ENCODE measurements around the gene ADCY1.

ADCY1 gene

DNA sequence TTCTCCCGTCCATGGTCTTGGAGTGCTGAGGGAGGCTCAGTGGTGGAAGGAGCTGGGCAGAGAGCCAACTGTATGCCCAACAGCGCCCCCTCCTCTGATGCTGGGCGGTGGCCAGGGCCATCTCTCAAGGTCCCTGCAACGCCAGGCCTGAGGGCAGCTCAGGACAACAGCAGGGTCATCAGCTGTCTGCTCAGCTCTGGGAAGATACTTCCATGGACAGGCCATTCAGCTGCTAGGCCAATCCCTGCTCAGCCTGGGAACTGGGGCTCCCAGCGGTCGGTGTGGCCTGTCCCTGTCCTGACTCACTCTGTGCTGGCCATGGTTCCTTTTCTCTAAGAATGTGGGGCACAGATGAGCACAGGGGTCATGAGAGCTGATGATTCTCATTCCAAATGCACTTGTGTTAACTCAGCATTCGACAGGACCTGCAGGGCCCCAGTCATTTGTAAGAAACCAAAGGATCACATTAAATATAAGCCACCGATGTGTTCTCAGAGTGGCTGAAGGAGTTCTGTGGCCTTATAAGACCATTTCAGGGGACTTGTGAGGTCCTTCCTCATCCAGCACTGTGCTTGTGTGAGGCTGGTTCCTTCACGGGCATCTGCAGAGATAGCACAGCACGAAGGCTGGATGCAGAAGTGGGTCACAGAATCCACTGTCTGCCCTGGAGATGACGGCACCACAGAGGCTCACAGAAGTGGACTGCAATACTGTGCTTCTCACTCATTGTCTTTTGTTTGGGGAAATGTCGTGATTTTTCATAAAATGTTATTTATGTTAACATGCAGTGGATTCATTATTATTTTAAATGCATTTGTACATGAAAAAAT is 73.0 kb downstream of the ADCY1 start:
- H3K4me3 ChIP-seq (replicated peaks; ENCODE audit: low read depth, low read length), result no peak overlapping the region
- DNase-seq (ENCODE audit: low read depth), result no peak
- TF ChIP-seq, protein P1, sequence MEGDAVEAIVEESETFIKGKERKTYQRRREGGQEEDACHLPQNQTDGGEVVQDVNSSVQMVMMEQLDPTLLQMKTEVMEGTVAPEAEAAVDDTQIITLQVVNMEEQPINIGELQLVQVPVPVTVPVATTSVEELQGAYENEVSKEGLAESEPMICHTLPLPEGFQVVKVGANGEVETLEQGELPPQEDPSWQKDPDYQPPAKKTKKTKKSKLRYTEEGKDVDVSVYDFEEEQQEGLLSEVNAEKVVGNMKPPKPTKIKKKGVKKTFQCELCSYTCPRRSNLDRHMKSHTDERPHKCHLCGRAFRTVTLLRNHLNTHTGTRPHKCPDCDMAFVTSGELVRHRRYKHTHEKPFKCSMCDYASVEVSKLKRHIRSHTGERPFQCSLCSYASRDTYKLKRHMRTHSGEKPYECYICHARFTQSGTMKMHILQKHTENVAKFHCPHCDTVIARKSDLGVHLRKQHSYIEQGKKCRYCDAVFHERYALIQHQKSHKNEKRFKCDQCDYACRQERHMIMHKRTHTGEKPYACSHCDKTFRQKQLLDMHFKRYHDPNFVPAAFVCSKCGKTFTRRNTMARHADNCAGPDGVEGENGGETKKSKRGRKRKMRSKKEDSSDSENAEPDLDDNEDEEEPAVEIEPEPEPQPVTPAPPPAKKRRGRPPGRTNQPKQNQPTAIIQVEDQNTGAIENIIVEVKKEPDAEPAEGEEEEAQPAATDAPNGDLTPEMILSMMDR (IDR thresholded peaks at IDR 0.05; ENCODE audit: low read length, missing control alignments), result no peak

- no peak for DNase-seq (ENCODE audit: low read depth)
- no peak overlapping the region for H3K4me3 ChIP-seq (replicated peaks; ENCODE audit: low read depth, low read length)
- TF ChIP-seq, protein P1 (IDR thresholded peaks at IDR 0.05; ENCODE audit: low read length, missing control alignments), result no peak
Observed at GRCh38 chr7:45647967-45648670, 74.0 kb downstream of the ADCY1 start.

DNA sequence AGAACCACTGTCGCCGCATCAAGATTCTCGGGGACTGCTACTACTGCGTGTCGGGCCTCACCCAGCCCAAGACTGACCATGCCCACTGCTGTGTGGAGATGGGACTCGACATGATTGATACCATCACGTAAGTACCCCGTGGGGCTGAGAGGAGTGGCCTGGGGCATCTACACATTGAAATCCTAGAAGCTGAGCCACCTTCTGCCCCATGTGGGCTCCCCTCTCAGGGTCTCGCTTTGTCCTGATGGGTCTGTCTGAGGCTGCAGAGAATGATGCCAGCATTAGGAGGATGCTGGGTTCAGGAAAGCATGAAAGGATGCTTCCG is 74.5 kb downstream of the ADCY1 start:
- H3K4me3 ChIP-seq (replicated peaks; ENCODE audit: low read depth, low read length), result no peak overlapping the region
- TF ChIP-seq, protein P1 (IDR thresholded peaks at IDR 0.05; ENCODE audit: low read length, missing control alignments), result no peak
- DNase-seq (ENCODE audit: low read depth), result no peak

- H3K4me3 ChIP-seq (replicated peaks; ENCODE audit: low read depth, low read length), result no peak overlapping the region
- TF ChIP-seq, protein P1 (IDR thresholded peaks at IDR 0.05; ENCODE audit: low read length, missing control alignments), result no peak
- no peak for DNase-seq (ENCODE audit: low read depth)
Observed at GRCh38 chr7:45649560-45650346, 75.6 kb downstream of the ADCY1 start.

DNA sequence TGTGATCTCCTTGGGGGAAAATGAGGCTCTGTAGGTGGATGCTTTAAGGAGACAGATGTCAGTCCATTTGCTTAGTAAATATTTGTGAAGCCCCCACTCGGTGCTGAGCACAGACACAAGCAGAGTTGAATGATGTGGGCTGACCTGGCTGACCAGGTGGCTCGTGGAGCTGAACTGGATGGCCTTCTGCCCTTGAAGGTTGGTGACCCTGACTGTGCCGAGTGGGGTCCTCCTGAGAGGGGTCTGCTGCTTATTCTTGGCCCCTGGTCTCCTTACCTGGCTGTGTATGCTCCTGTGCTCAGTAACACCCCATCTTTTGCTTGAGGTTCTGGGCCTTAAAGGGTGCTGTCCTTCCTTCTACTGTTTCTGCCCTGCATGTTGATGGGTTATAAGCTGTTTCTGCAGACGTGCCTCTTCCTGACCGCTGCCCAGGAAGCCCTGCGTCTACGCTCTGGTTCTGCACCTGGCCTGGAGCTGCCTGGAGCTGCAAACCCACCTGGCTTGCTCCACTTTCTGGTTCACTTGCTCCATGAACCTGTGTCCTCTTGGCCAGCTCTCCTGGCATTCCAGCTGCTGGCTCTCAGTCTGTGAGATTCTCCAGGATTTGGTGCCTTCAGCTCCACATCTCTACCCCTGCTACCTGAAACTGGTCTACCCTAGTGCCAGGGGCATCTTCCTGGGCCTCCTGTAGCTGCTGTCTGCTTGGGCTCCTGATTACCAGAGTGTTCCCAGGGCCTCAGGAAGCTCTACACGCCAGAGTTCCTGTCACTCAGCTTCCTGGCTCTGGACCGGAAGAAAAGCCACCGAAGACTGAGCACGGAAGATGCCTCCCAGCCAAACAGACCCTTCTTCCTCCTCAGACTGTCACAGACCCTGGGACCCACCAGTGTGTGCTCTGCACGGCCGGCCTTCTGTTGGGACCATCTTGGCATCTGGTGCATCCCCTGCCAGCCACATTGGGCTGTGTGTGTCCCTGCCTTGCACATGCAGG is 76.5 kb downstream of the ADCY1 start:
- H3K4me3 ChIP-seq (replicated peaks; ENCODE audit: low read depth, low read length), result no peak overlapping the region
- no peak for DNase-seq (ENCODE audit: low read depth)
- TF ChIP-seq, protein P1 (IDR thresholded peaks at IDR 0.05; ENCODE audit: low read length, missing control alignments), result no peak

DNA sequence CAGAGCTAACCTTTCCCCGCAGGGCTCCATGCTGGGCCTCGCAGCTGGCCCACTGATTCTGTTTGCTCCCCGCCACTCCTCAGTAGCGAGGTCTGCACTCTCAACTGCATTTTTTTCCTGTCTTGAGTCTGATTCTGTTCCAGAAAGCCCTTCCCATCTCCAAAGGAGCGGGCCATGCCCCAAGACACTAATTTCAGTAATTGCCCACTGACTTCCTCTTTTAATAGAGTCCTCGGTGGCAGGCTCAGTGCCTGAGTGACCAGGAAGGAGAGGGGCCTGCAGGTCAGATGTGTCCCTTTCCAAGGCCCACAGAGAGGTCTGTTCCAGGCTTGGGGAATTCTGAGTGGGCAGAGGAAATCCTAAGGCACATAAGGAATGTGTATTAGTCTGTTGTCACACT is 77.4 kb downstream of the ADCY1 start:
- TF ChIP-seq, protein P1 (IDR thresholded peaks at IDR 0.05; ENCODE audit: low read length, missing control alignments), result no peak
- no peak overlapping the region for H3K4me3 ChIP-seq (replicated peaks; ENCODE audit: low read depth, low read length)
- DNase-seq (ENCODE audit: low read depth), result no peak

All from fibroblast of pulmonary artery (primary cell).